H1 (cell line): ENCODE measurements around the gene SMNDC1. TPM values are rescaled to one million over a fixed set of nuclear protein-coding genes. Genes with fewer than 3 reads are reported as not detected.

Experiments
- CTCF ChIA-PET: fragments of 300-600 bp; sonication (Branson Sonifier 250); formaldehyde crosslinking; loops from one replicate; lab custom pipeline; 2021; ENCODE audit not compliant: partially characterized antibody; lab: Charles Lee
- POLR2A ChIA-PET: fragments of 300-600 bp; sonication (Branson Sonifier 250); formaldehyde crosslinking; loops from one replicate; lab custom pipeline; 2021; ENCODE audit warnings: inconsistent platforms; ENCODE audit not compliant: partially characterized antibody; lab: Charles Lee
- DNase-seq, 2 experiments: peaks; one replicate each; pipeline versions ENCODE4 v3.0.0 to v3.0.0-alpha.2; 2010 to 2022; ENCODE audit warnings: low spot score in 2 of 2, low read depth in 1 of 2, mixed read lengths in 1 of 2
- FAIRE-seq: peaks from 2 replicates; lab custom pipeline; 2011; peaks lifted over from hg19 to GRCh38; lab: Jason Lieb, UNC
- H2AFZ ChIP-seq: 2 replicates; pipeline ENCODE4 v1.8.1; 2012; ENCODE audit warnings: low read length, inconsistent platforms
- H2AK5ac ChIP-seq: 2 replicates; pipeline ENCODE4 v1.6.1; 2013; ENCODE audit warnings: low read depth, low read length
- H2BK120ac ChIP-seq: replicated peaks from 2 replicates; pipeline ENCODE3; 2013; ENCODE audit warnings: low read depth, low read length, inconsistent platforms
- H2BK12ac ChIP-seq: 2 replicates; pipeline ENCODE4 v1.6.1; 2013; ENCODE audit warnings: low read depth, low read length
- H2BK15ac ChIP-seq: 2 replicates; pipeline ENCODE4 v1.6.1; 2013; ENCODE audit warnings: low read length
- H2BK20ac ChIP-seq: 2 replicates; pipeline ENCODE4 v1.6.1; 2013; ENCODE audit warnings: low read length
- H2BK5ac ChIP-seq: 2 replicates; pipeline ENCODE4 v1.6.1; 2013; ENCODE audit warnings: low read depth, low read length
- H3K14ac ChIP-seq: 2 replicates; pipeline ENCODE4 v1.6.1; 2013; ENCODE audit warnings: inconsistent platforms; ENCODE audit not compliant: insufficient read length
- H3K18ac ChIP-seq: 2 replicates; pipeline ENCODE4 v1.6.1; 2013; ENCODE audit warnings: low read length; ENCODE audit errors: extremely low read depth
- H3K23ac ChIP-seq: 2 replicates; pipeline ENCODE4 v1.6.1; 2013; ENCODE audit warnings: inconsistent platforms; ENCODE audit not compliant: insufficient read length
- H3K23me2 ChIP-seq: 2 replicates; pipeline ENCODE4 v1.6.1; 2013; ENCODE audit warnings: low read depth, low read length
- H3K27ac ChIP-seq: 2 replicates; pipeline ENCODE4 v1.6.1; 2011; ENCODE audit warnings: low read depth, low read length, inconsistent platforms
- H3K27me3 ChIP-seq, 4 experiments: replicated peaks in 1 of 4; 1 replicate in 1 of 4; 2 replicates in 3 of 4; pipeline versions ENCODE4 v1.6.1 to v1.8.1; 2011 to 2013; ENCODE audit warnings: low read length in 3 of 4, mild to moderate bottlenecking in 3 of 4, inconsistent platforms in 2 of 4, mixed read lengths in 2 of 4, moderate library complexity in 1 of 4; ENCODE audit not compliant: control insufficient read depth in 3 of 4, insufficient read depth in 3 of 4; ENCODE audit errors: extremely low read depth in 1 of 4
- H3K36me3 ChIP-seq, 4 experiments: 2 replicates each; pipeline versions ENCODE4 v1.6.1 to v1.8.1; 2011 to 2013; ENCODE audit warnings: mild to moderate bottlenecking in 4 of 4, low read length in 3 of 4, moderate library complexity in 2 of 4, control low read depth in 1 of 4, inconsistent platforms in 1 of 4; ENCODE audit not compliant: insufficient read depth in 4 of 4, control insufficient read depth in 2 of 4
- H3K4ac ChIP-seq: replicated peaks from 2 replicates; pipeline ENCODE3; 2013; ENCODE audit warnings: low read length, low read depth, mixed read lengths, inconsistent platforms; ENCODE audit not compliant: insufficient read length
- H3K4me1 ChIP-seq, 4 experiments: replicated peaks in 1 of 4; 1 replicate in 1 of 4; 2 replicates in 3 of 4; pipeline versions ENCODE4 v1.6.1 to v1.8.1; 2011 to 2013; ENCODE audit warnings: low read length in 3 of 4, inconsistent platforms in 2 of 4, mixed read lengths in 1 of 4; ENCODE audit not compliant: insufficient read depth in 4 of 4, control insufficient read depth in 3 of 4
- H3K4me2 ChIP-seq, 2 experiments: 2 replicates each; pipeline versions ENCODE4 v1.6.1 to v1.8.1; 2011 to 2013; ENCODE audit warnings: low read depth in 2 of 2, low read length in 2 of 2, control low read depth in 1 of 2, inconsistent platforms in 1 of 2, mild to moderate bottlenecking in 1 of 2; ENCODE audit not compliant: insufficient read depth in 1 of 2
- H3K4me3 ChIP-seq, 4 experiments: fragments of 200-600, 300-600 bp in 1 of 4; sonication (generic), shearing (Covaris generic), sonication (Bioruptor Twin) in 1 of 4; 2 replicates each; pipeline versions ENCODE4 v1.5.1 to v1.8.1; 2011 to 2016; ENCODE audit warnings: low read length in 4 of 4, low read depth in 3 of 4, control low read depth in 2 of 4, inconsistent platforms in 2 of 4, mild to moderate bottlenecking in 2 of 4, mixed read lengths in 1 of 4, moderate library complexity in 1 of 4; ENCODE audit not compliant: insufficient read depth in 2 of 4; ENCODE audit errors: extremely low read depth in 1 of 4
- H3K56ac ChIP-seq: replicated peaks from 2 replicates; pipeline ENCODE3; 2013; ENCODE audit warnings: low read depth, mild to moderate bottlenecking, mixed read lengths, low read length, inconsistent platforms; ENCODE audit not compliant: insufficient read length
- H3K79me1 ChIP-seq: 2 replicates; pipeline ENCODE4 v1.6.1; 2013; ENCODE audit warnings: low read depth, low read length, control low read depth
- H3K79me2 ChIP-seq, 2 experiments: 2 replicates each; pipeline versions ENCODE4 v1.6.1 to v1.8.1; 2012 to 2013; ENCODE audit warnings: low read length in 2 of 2, mild to moderate bottlenecking in 2 of 2, inconsistent platforms in 1 of 2; ENCODE audit not compliant: insufficient read depth in 2 of 2, control insufficient read depth in 1 of 2
- H3K9ac ChIP-seq, 4 experiments: replicated peaks in 1 of 4; 1 replicate in 1 of 4; 2 replicates in 3 of 4; pipeline versions ENCODE4 v1.6.1 to v1.8.1; 2011 to 2013; ENCODE audit warnings: low read depth in 3 of 4, low read length in 3 of 4, control low read depth in 2 of 4, mild to moderate bottlenecking in 2 of 4, moderate library complexity in 2 of 4, inconsistent platforms in 1 of 4; ENCODE audit errors: extremely low read depth in 1 of 4
- H3K9me3 ChIP-seq, 2 experiments: 2 replicates each; pipeline versions ENCODE4 v1.6.1 to v1.8.1; 2012 to 2013; ENCODE audit warnings: mild to moderate bottlenecking in 2 of 2, moderate library complexity in 2 of 2, control low read depth in 1 of 2, inconsistent platforms in 1 of 2, low read depth in 1 of 2, low read length in 1 of 2, mixed read lengths in 1 of 2; ENCODE audit not compliant: insufficient read depth in 2 of 2
- H4K20me1 ChIP-seq, 2 experiments: replicated peaks in 1 of 2; 2 replicates each; pipeline versions ENCODE3 to v1.8.1; 2011 to 2013; ENCODE audit warnings: inconsistent platforms in 2 of 2, low read length in 2 of 2, mild to moderate bottlenecking in 1 of 2; ENCODE audit not compliant: insufficient read depth in 2 of 2, control insufficient read depth in 1 of 2
- H4K5ac ChIP-seq: 2 replicates; pipeline ENCODE4 v1.6.1; 2013; ENCODE audit warnings: low read length, low read depth, mixed read lengths, inconsistent platforms; ENCODE audit not compliant: insufficient read length
- H4K8ac ChIP-seq: 2 replicates; pipeline ENCODE4 v1.8.0; 2013; ENCODE audit warnings: mild to moderate bottlenecking, moderate library complexity, low read length, inconsistent platforms; ENCODE audit not compliant: insufficient read depth; ENCODE audit errors: extremely low read depth
- H4K91ac ChIP-seq: replicated peaks from 2 replicates; pipeline ENCODE3; 2013; ENCODE audit warnings: low read length, mixed read lengths, inconsistent platforms; ENCODE audit not compliant: insufficient read length
- EP300 ChIP-seq, 2 experiments: IDR thresholded peaks; 1 replicate in 1 of 2; 2 replicates in 1 of 2; pipeline ENCODE4 v1.6.1; 2011 to 2012; ENCODE audit warnings: low read depth in 2 of 2, low read length in 2 of 2, mild to moderate bottlenecking in 2 of 2, borderline replicate concordance in 1 of 2, inconsistent platforms in 1 of 2, moderate library complexity in 1 of 2
- HDAC2 ChIP-seq, 2 experiments: fragments of 300-600 bp in 1 of 2; sonication (generic) in 1 of 2; IDR thresholded peaks; 2 replicates each; pipeline ENCODE4 v1.6.1; 2011 to 2012; ENCODE audit warnings: low read depth in 2 of 2, low read length in 2 of 2, mild to moderate bottlenecking in 2 of 2, moderate library complexity in 2 of 2, borderline replicate concordance in 1 of 2, inconsistent platforms in 1 of 2
- KDM4A ChIP-seq: IDR thresholded peaks from one replicate; pipeline ENCODE4 v1.7.1; 2012; ENCODE audit warnings: low read depth, mild to moderate bottlenecking, moderate library complexity, low read length, inconsistent platforms; ENCODE audit not compliant: severe bottlenecking
- PHF8 ChIP-seq: fragments of 200-600 bp; sonication (generic); conservative IDR thresholded peaks from 2 replicates; pipeline ENCODE4 v1.7.1; 2012; ENCODE audit warnings: low read depth, mild to moderate bottlenecking, inconsistent platforms, low read length, moderate library complexity
- POLR2A ChIP-seq, 2 experiments: IDR thresholded peaks; 1 replicate in 1 of 2; 2 replicates in 1 of 2; pipeline ENCODE4 v1.6.1; 2011; ENCODE audit warnings: low read depth in 2 of 2, low read length in 2 of 2, mild to moderate bottlenecking in 2 of 2; ENCODE audit errors: control extremely low read depth in 1 of 2
- SIN3A ChIP-seq, 2 experiments: IDR thresholded peaks in 1 of 2; conservative IDR thresholded peaks in 1 of 2; 2 replicates each; pipeline ENCODE4 v1.6.1; 2011 to 2012; ENCODE audit warnings: low read length in 2 of 2, improper control_type of control experiment in 1 of 2, low read depth in 1 of 2, mild to moderate bottlenecking in 1 of 2
- SIRT6 ChIP-seq: IDR thresholded peaks from one replicate; pipeline ENCODE4 v1.7.1; 2012; ENCODE audit warnings: low read length, inconsistent platforms
- YY1 ChIP-seq: IDR thresholded peaks from 2 replicates; pipeline ENCODE4 v1.6.1; 2011; ENCODE audit warnings: low read depth, mild to moderate bottlenecking, low read length
- WGBS, 2 experiments: shearing (Covaris generic) in 1 of 2; methylation state at CpG; one replicate each; pipeline versions ENCODE4 v1.1.6 to v1.1.7; 2013 to 2015; ENCODE audit warnings: low lambda C conversion rate in 2 of 2, mixed read lengths in 2 of 2, inconsistent platforms in 1 of 2, low coverage in 1 of 2, missing lambda C conversion rate in 1 of 2; ENCODE audit not compliant: insufficient replicate concordance in 2 of 2, insufficient coverage in 1 of 2, insufficient read length in 1 of 2; ENCODE audit errors: extremely low coverage in 1 of 2, missing lambda C conversion rate in 1 of 2; 5-methylcytosine and 5-hydroxymethylcytosine counted together
- polyA plus RNA-seq, 7 experiments: library from polyadenylated mRNA; depleted of rRNA in 3 of 7; stranded (reverse) in 5 of 7; unstranded in 2 of 7; fragments of >200 nt in 5 of 7; fragments of 200-250 nt in 2 of 7; gene quantifications; 1 replicate in 5 of 7; 2 replicates in 1 of 7; 4 replicates in 1 of 7; pipeline versions ENCODE4 v1.2.1 to v1.2.3, GENCODE V29; 2011 to 2013; ENCODE audit warnings: missing spikeins in 2 of 7, mixed read lengths in 2 of 7
- total RNA-seq: library from RNA; stranded (reverse); fragmentation: NEBNext Ultra II Directional; extraction: Animal tissue kit (Norgen Biotek cat#: 25700); gene quantifications from 2 replicates; pipeline ENCODE4 v1.2.1, GENCODE V29; 2021

The SMNDC1 gene
- total and polyA plus RNA-seq, 2 of the 8 experiments (the other 6 are each of a cell fraction or from before 2014, with no cell fraction given): 8.1 to 48.6 TPM

DNA sequence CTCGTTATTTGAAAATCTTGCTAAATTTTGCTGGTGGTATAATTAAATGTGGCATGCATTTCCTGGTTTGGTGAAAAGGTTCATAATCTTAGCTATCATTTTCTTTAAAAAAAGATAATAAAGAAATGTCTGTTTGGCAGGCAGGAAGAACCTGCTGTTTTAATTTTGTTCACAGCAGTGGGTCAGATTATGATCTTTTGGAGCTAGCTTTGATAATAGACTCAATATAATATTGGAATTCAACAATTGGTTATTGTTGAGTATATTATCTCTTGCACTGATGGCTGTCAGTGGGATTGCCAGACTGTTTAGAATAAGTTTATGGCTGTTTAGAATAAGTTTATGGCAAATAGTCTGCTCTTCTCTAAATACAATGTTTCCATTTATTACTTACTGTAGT, 62.2 kb downstream of the SMNDC1 start:
- no peaks in the 10 kb centered on the region for H3K36me3 ChIP-seq
- H3K27ac ChIP-seq: no peak overlapping the region
- no peak overlapping the region for H4K8ac ChIP-seq
- no peak overlapping the region for H2BK120ac ChIP-seq
- no peaks in the 10 kb centered on the region for H3K27me3 ChIP-seq
- H3K4ac ChIP-seq: no peak overlapping the region
- no peaks in the 10 kb centered on the region for H3K79me2 ChIP-seq
- no peak overlapping the region for H2BK5ac ChIP-seq
- H2BK20ac ChIP-seq: no peak overlapping the region
- no peak overlapping the region for H3K4me2 ChIP-seq
- H3K9ac ChIP-seq: no peak overlapping the region
- H3K4me3 ChIP-seq: no peak overlapping the region
- H3K14ac ChIP-seq: no peak overlapping the region
- ChIA-PET CTCF (interaction anchor here (1.1 to 2.9 kb wide), 2 partner anchors 37 to 104 kb away, joined by 4 to 9 read pairs; no protein-coding TSS in a partner anchor), POLR2A (no interaction called here)
- H3K23me2 ChIP-seq: no peaks in the 10 kb centered on the region
- H3K9me3 ChIP-seq: no peaks in the 10 kb centered on the region
- DNase-seq (no peak), FAIRE-seq (no peak)
- H4K5ac ChIP-seq: no peak overlapping the region
- H3K4me1 ChIP-seq: peaks cover 0 to 5% (median 0%) of the 10 kb centered on the region in 4 experiments; a peak in 2 of 7 replicates
- no peak overlapping the region for H4K91ac ChIP-seq
- no peak overlapping the region for H2AK5ac ChIP-seq
- H2AFZ ChIP-seq: no peak overlapping the region
- H3K79me1 ChIP-seq: no peaks in the 10 kb centered on the region
- H2BK15ac ChIP-seq: no peak overlapping the region
- 86% methylated on average over 1 of the region's 1 CpG; no CpG with 5 or more reads in 1 of the 2 experiments for WGBS, 2 experiments
- no peak overlapping the region for H3K56ac ChIP-seq
- TF ChIP-seq POLR2A (IDR thresholded peaks at IDR 0.05; ENCODE audit: control extremely low read depth in 1 of 2, low read depth in 2 of 2, low read length in 2 of 2) (no peak), KDM4A (no peak), HDAC2 (IDR thresholded peaks at IDR 0.05; ENCODE audit: borderline replicate concordance in 1 of 2, low read depth in 2 of 2, low read length in 2 of 2) (no peak), PHF8 (no peak), SIRT6 (no peak), YY1 (no peak), EP300 (IDR thresholded peaks at IDR 0.05; ENCODE audit: borderline replicate concordance in 1 of 2, low read depth in 2 of 2, low read length in 2 of 2) (no peak), SIN3A (conservative IDR thresholded peaks at IDR 0.05 in 1 of 2, IDR thresholded peaks at IDR 0.05 in 1 of 2; ENCODE audit: low read depth in 1 of 2, low read length in 2 of 2) (no peak)
- no peak overlapping the region for H3K18ac ChIP-seq
- H3K23ac ChIP-seq: no peak overlapping the region
- H4K20me1 ChIP-seq: no peaks in the 10 kb centered on the region
- no peak overlapping the region for H2BK12ac ChIP-seq
